Uterus (tissue), 2 donors: ENCODE results near the gene VPS35L.

Source experiments
- CTCF ChIP-seq, 4 experiments: fragments of 200-600 bp in 2 of 4; fragments of 450-650 bp in 2 of 4; sonication (generic) in 2 of 4; IDR thresholded peaks; one replicate each; pipeline ENCODE4 v1.5.1; 2016 to 2019; ENCODE audit warnings: antibody characterized with exemption in 4 of 4, mild to moderate bottlenecking in 2 of 4, moderate library complexity in 1 of 4
- POLR2A ChIP-seq, 2 donors: fragments of 450-650 bp; IDR thresholded peaks; one replicate each; pipeline ENCODE4 v1.6.1; 2016; ENCODE audit warnings: antibody characterized with exemption in 2 of 2, mild to moderate bottlenecking in 1 of 2, moderate library complexity in 1 of 2

- TF ChIP-seq CTCF (IDR thresholded peaks at IDR 0.05) = no peak
- TF ChIP-seq POLR2A (IDR thresholded peaks at IDR 0.05) = no peak
Measured at GRCh38 chr16:19522760-19523159, 32.7 kb upstream of the VPS35L start.
